ENCODE data around the gene LRMDA. TPM values are rescaled to one million over a fixed set of nuclear protein-coding genes. Genes with fewer than 3 reads are reported as not detected.

LRMDA gene
- total and polyA plus RNA-seq, 10 of the 15 experiments (the other 5 are each of a cell fraction or from before 2014, with no cell fraction given): 0.07 to 0.54 (median 0.29) TPM; not detected in 4

GRCh38 chr10:75860009-75860408 lies 428.6 kb downstream of the LRMDA start:
- SMC1A ChIA-PET (ENCODE audit: uncharacterized antibody, unreplicated experiment): no interaction called here
- no peak overlapping the region for H3K9ac ChIP-seq (ENCODE audit: control insufficient read depth, insufficient read depth, low read length)
- POLR2A ChIA-PET: no interaction called here
- H4K20me1 ChIP-seq (ENCODE audit: control insufficient read depth, insufficient read depth): no peaks in the 10 kb centered on the region
- FAIRE-seq (no peak), ATAC-seq (no peak), DNase-seq (ENCODE audit: low read depth, low spot score) (no peak)
- H3K4me1 ChIP-seq (ENCODE audit: control insufficient read depth, insufficient read depth, low read length): no peaks in the 10 kb centered on the region
- no TSS peak for BruUV-seq (replicated peaks)
- H3K9me3 ChIP-seq (replicated peaks; ENCODE audit: control insufficient read depth, insufficient read depth, low read length): no peaks in the 10 kb centered on the region
- H3K36me3 ChIP-seq (ENCODE audit: control insufficient read depth in 2 of 2, insufficient read depth in 2 of 2, low read length in 1 of 2): no peaks in the 10 kb centered on the region
- no peaks in the 10 kb centered on the region for H3K79me2 ChIP-seq (ENCODE audit: control insufficient read depth, insufficient read depth, low read length)
- H3K4me3 ChIP-seq: no peak overlapping the region
- no peak overlapping the region for H3K4me2 ChIP-seq (ENCODE audit: control insufficient read depth, insufficient read depth)
- H3K27me3 ChIP-seq (replicated peaks in 1 of 2; ENCODE audit: control insufficient read depth in 2 of 2, insufficient read depth in 2 of 2, low read length in 1 of 2): no peaks in the 10 kb centered on the region
- 20% methylated on average over 4 of the region's 6 CpGs for WGBS (ENCODE audit: insufficient coverage, insufficient replicate concordance, low lambda C conversion rate, missing lambda C conversion rate)
- in situ Hi-C loops (cut with MboI) (no loop called here), intact Hi-C loops (cut with micrococcal nuclease; ENCODE audit: unreplicated experiment) (no loop called here)
- CTCF ChIA-PET: no interaction called here
- no peak overlapping the region for H2AFZ ChIP-seq (ENCODE audit: control insufficient read depth, low read depth, low read length)
- H3K27ac ChIP-seq (ENCODE audit: control insufficient read depth, insufficient read depth): no peak overlapping the region
- RAD21 ChIA-PET (ENCODE audit: unreplicated experiment): no interaction called here
- no peak for TF ChIP-seq HDGF (IDR thresholded peaks at IDR 0.05)
- TF ChIP-seq RAD51 (IDR thresholded peaks at IDR 0.05): no peak
- TF ChIP-seq TCF12 (IDR thresholded peaks at IDR 0.05; ENCODE audit: low read depth, low read length): no peak
- no peak for TF ChIP-seq JUNB (IDR thresholded peaks at IDR 0.05)
- no peak for TF ChIP-seq ZNF687 (IDR thresholded peaks at IDR 0.05)
- TF ChIP-seq TBL1XR1 (IDR thresholded peaks at IDR 0.05; ENCODE audit: low read depth, low read length): no peak
- no peak for TF ChIP-seq ZBTB33 (IDR thresholded peaks at IDR 0.05)
- no peak for TF ChIP-seq IRF5 (IDR thresholded peaks at IDR 0.05; ENCODE audit: borderline replicate concordance)
- TF ChIP-seq E4F1 (IDR thresholded peaks at IDR 0.05; ENCODE audit: borderline replicate concordance, partially characterized antibody): no peak
- no peak for TF ChIP-seq ZBED1 (IDR thresholded peaks at IDR 0.05; ENCODE audit: borderline replicate concordance)
- TF ChIP-seq ZBTB4 (CRISPR knock-in tag; IDR thresholded peaks at IDR 0.05): no peak

All from GM12878 (cell line).